H1 (cell line): ENCODE measurements around the gene DAPK1. TPM values are rescaled to one million over a fixed set of nuclear protein-coding genes. Genes with fewer than 3 reads are reported as not detected.

Experiments
- CTCF ChIA-PET: fragments of 300-600 bp; sonication (Branson Sonifier 250); formaldehyde crosslinking; loops from one replicate; lab custom pipeline; 2021; ENCODE audit not compliant: partially characterized antibody; lab: Charles Lee
- POLR2A ChIA-PET: fragments of 300-600 bp; sonication (Branson Sonifier 250); formaldehyde crosslinking; loops from one replicate; lab custom pipeline; 2021; ENCODE audit warnings: inconsistent platforms; ENCODE audit not compliant: partially characterized antibody; lab: Charles Lee
- DNase-seq, 2 experiments: peaks; one replicate each; pipeline versions ENCODE4 v3.0.0 to v3.0.0-alpha.2; 2010 to 2022; ENCODE audit warnings: low spot score in 2 of 2, low read depth in 1 of 2, mixed read lengths in 1 of 2
- FAIRE-seq: peaks from 2 replicates; lab custom pipeline; 2011; peaks lifted over from hg19 to GRCh38; lab: Jason Lieb, UNC
- H2AFZ ChIP-seq: 2 replicates; pipeline ENCODE4 v1.8.1; 2012; ENCODE audit warnings: low read length, inconsistent platforms
- H2AK5ac ChIP-seq: 2 replicates; pipeline ENCODE4 v1.6.1; 2013; ENCODE audit warnings: low read depth, low read length
- H2BK120ac ChIP-seq: replicated peaks from 2 replicates; pipeline ENCODE3; 2013; ENCODE audit warnings: low read depth, low read length, inconsistent platforms
- H2BK12ac ChIP-seq: 2 replicates; pipeline ENCODE4 v1.6.1; 2013; ENCODE audit warnings: low read depth, low read length
- H2BK15ac ChIP-seq: 2 replicates; pipeline ENCODE4 v1.6.1; 2013; ENCODE audit warnings: low read length
- H2BK20ac ChIP-seq: 2 replicates; pipeline ENCODE4 v1.6.1; 2013; ENCODE audit warnings: low read length
- H2BK5ac ChIP-seq: 2 replicates; pipeline ENCODE4 v1.6.1; 2013; ENCODE audit warnings: low read depth, low read length
- H3K14ac ChIP-seq: 2 replicates; pipeline ENCODE4 v1.6.1; 2013; ENCODE audit warnings: inconsistent platforms; ENCODE audit not compliant: insufficient read length
- H3K18ac ChIP-seq: 2 replicates; pipeline ENCODE4 v1.6.1; 2013; ENCODE audit warnings: low read length; ENCODE audit errors: extremely low read depth
- H3K23ac ChIP-seq: 2 replicates; pipeline ENCODE4 v1.6.1; 2013; ENCODE audit warnings: inconsistent platforms; ENCODE audit not compliant: insufficient read length
- H3K23me2 ChIP-seq: 2 replicates; pipeline ENCODE4 v1.6.1; 2013; ENCODE audit warnings: low read depth, low read length
- H3K27ac ChIP-seq: 2 replicates; pipeline ENCODE4 v1.6.1; 2011; ENCODE audit warnings: low read depth, low read length, inconsistent platforms
- H3K27me3 ChIP-seq, 4 experiments: replicated peaks in 1 of 4; 1 replicate in 1 of 4; 2 replicates in 3 of 4; pipeline versions ENCODE4 v1.6.1 to v1.8.1; 2011 to 2013; ENCODE audit warnings: low read length in 3 of 4, mild to moderate bottlenecking in 3 of 4, inconsistent platforms in 2 of 4, mixed read lengths in 2 of 4, moderate library complexity in 1 of 4; ENCODE audit not compliant: control insufficient read depth in 3 of 4, insufficient read depth in 3 of 4; ENCODE audit errors: extremely low read depth in 1 of 4
- H3K36me3 ChIP-seq, 4 experiments: 2 replicates each; pipeline versions ENCODE4 v1.6.1 to v1.8.1; 2011 to 2013; ENCODE audit warnings: mild to moderate bottlenecking in 4 of 4, low read length in 3 of 4, moderate library complexity in 2 of 4, control low read depth in 1 of 4, inconsistent platforms in 1 of 4; ENCODE audit not compliant: insufficient read depth in 4 of 4, control insufficient read depth in 2 of 4
- H3K4ac ChIP-seq: replicated peaks from 2 replicates; pipeline ENCODE3; 2013; ENCODE audit warnings: low read length, low read depth, mixed read lengths, inconsistent platforms; ENCODE audit not compliant: insufficient read length
- H3K4me1 ChIP-seq, 4 experiments: replicated peaks in 1 of 4; 1 replicate in 1 of 4; 2 replicates in 3 of 4; pipeline versions ENCODE4 v1.6.1 to v1.8.1; 2011 to 2013; ENCODE audit warnings: low read length in 3 of 4, inconsistent platforms in 2 of 4, mixed read lengths in 1 of 4; ENCODE audit not compliant: insufficient read depth in 4 of 4, control insufficient read depth in 3 of 4
- H3K4me2 ChIP-seq, 2 experiments: 2 replicates each; pipeline versions ENCODE4 v1.6.1 to v1.8.1; 2011 to 2013; ENCODE audit warnings: low read depth in 2 of 2, low read length in 2 of 2, control low read depth in 1 of 2, inconsistent platforms in 1 of 2, mild to moderate bottlenecking in 1 of 2; ENCODE audit not compliant: insufficient read depth in 1 of 2
- H3K4me3 ChIP-seq, 4 experiments: fragments of 200-600, 300-600 bp in 1 of 4; sonication (generic), shearing (Covaris generic), sonication (Bioruptor Twin) in 1 of 4; 2 replicates each; pipeline versions ENCODE4 v1.5.1 to v1.8.1; 2011 to 2016; ENCODE audit warnings: low read length in 4 of 4, low read depth in 3 of 4, control low read depth in 2 of 4, inconsistent platforms in 2 of 4, mild to moderate bottlenecking in 2 of 4, mixed read lengths in 1 of 4, moderate library complexity in 1 of 4; ENCODE audit not compliant: insufficient read depth in 2 of 4; ENCODE audit errors: extremely low read depth in 1 of 4
- H3K56ac ChIP-seq: replicated peaks from 2 replicates; pipeline ENCODE3; 2013; ENCODE audit warnings: low read depth, mild to moderate bottlenecking, mixed read lengths, low read length, inconsistent platforms; ENCODE audit not compliant: insufficient read length
- H3K79me1 ChIP-seq: 2 replicates; pipeline ENCODE4 v1.6.1; 2013; ENCODE audit warnings: low read depth, low read length, control low read depth
- H3K79me2 ChIP-seq, 2 experiments: 2 replicates each; pipeline versions ENCODE4 v1.6.1 to v1.8.1; 2012 to 2013; ENCODE audit warnings: low read length in 2 of 2, mild to moderate bottlenecking in 2 of 2, inconsistent platforms in 1 of 2; ENCODE audit not compliant: insufficient read depth in 2 of 2, control insufficient read depth in 1 of 2
- H3K9ac ChIP-seq, 4 experiments: replicated peaks in 1 of 4; 1 replicate in 1 of 4; 2 replicates in 3 of 4; pipeline versions ENCODE4 v1.6.1 to v1.8.1; 2011 to 2013; ENCODE audit warnings: low read depth in 3 of 4, low read length in 3 of 4, control low read depth in 2 of 4, mild to moderate bottlenecking in 2 of 4, moderate library complexity in 2 of 4, inconsistent platforms in 1 of 4; ENCODE audit errors: extremely low read depth in 1 of 4
- H3K9me3 ChIP-seq, 2 experiments: 2 replicates each; pipeline versions ENCODE4 v1.6.1 to v1.8.1; 2012 to 2013; ENCODE audit warnings: mild to moderate bottlenecking in 2 of 2, moderate library complexity in 2 of 2, control low read depth in 1 of 2, inconsistent platforms in 1 of 2, low read depth in 1 of 2, low read length in 1 of 2, mixed read lengths in 1 of 2; ENCODE audit not compliant: insufficient read depth in 2 of 2
- H4K20me1 ChIP-seq, 2 experiments: replicated peaks in 1 of 2; 2 replicates each; pipeline versions ENCODE3 to v1.8.1; 2011 to 2013; ENCODE audit warnings: inconsistent platforms in 2 of 2, low read length in 2 of 2, mild to moderate bottlenecking in 1 of 2; ENCODE audit not compliant: insufficient read depth in 2 of 2, control insufficient read depth in 1 of 2
- H4K5ac ChIP-seq: 2 replicates; pipeline ENCODE4 v1.6.1; 2013; ENCODE audit warnings: low read length, low read depth, mixed read lengths, inconsistent platforms; ENCODE audit not compliant: insufficient read length
- H4K8ac ChIP-seq: 2 replicates; pipeline ENCODE4 v1.8.0; 2013; ENCODE audit warnings: mild to moderate bottlenecking, moderate library complexity, low read length, inconsistent platforms; ENCODE audit not compliant: insufficient read depth; ENCODE audit errors: extremely low read depth
- H4K91ac ChIP-seq: replicated peaks from 2 replicates; pipeline ENCODE3; 2013; ENCODE audit warnings: low read length, mixed read lengths, inconsistent platforms; ENCODE audit not compliant: insufficient read length
- HDAC6 ChIP-seq: IDR thresholded peaks from one replicate; pipeline ENCODE4 v1.7.1; 2012; ENCODE audit warnings: low read depth, mild to moderate bottlenecking, inconsistent platforms, low read length, moderate library complexity
- JUND ChIP-seq: IDR thresholded peaks from 2 replicates; pipeline ENCODE4 v1.6.1; 2011; ENCODE audit warnings: mild to moderate bottlenecking, improper control_type of control experiment, low read length
- KDM4A ChIP-seq: IDR thresholded peaks from one replicate; pipeline ENCODE4 v1.7.1; 2012; ENCODE audit warnings: low read depth, mild to moderate bottlenecking, moderate library complexity, low read length, inconsistent platforms; ENCODE audit not compliant: severe bottlenecking
- MAX ChIP-seq: IDR thresholded peaks from 2 replicates; pipeline ENCODE4 v1.6.1; 2012; ENCODE audit warnings: inconsistent platforms
- NANOG ChIP-seq: IDR thresholded peaks from 2 replicates; pipeline ENCODE4 v1.6.1; 2011; ENCODE audit warnings: low read length, low read depth, mild to moderate bottlenecking, inconsistent platforms; ENCODE audit not compliant: insufficient read depth, poor library complexity, severe bottlenecking
- POU5F1 ChIP-seq: IDR thresholded peaks from 2 replicates; pipeline ENCODE4 v1.6.1; 2011; ENCODE audit warnings: low read depth, mild to moderate bottlenecking, low read length, moderate library complexity
- RBBP5 ChIP-seq: IDR thresholded peaks from 2 replicates; pipeline ENCODE4 v1.7.1; 2012; ENCODE audit warnings: low read depth, mild to moderate bottlenecking, inconsistent platforms, low read length, moderate library complexity, borderline replicate concordance
- RXRA ChIP-seq: IDR thresholded peaks from 2 replicates; pipeline ENCODE4 v1.6.1; 2011; ENCODE audit warnings: low read depth, mild to moderate bottlenecking, low read length, moderate library complexity; ENCODE audit not compliant: insufficient read depth
- TBP ChIP-seq: IDR thresholded peaks from 2 replicates; pipeline ENCODE4 v1.6.1; 2011; ENCODE audit warnings: low read depth, low read length, improper control_type of control experiment
- WGBS, 2 experiments: shearing (Covaris generic) in 1 of 2; methylation state at CpG; one replicate each; pipeline versions ENCODE4 v1.1.6 to v1.1.7; 2013 to 2015; ENCODE audit warnings: low lambda C conversion rate in 2 of 2, mixed read lengths in 2 of 2, inconsistent platforms in 1 of 2, low coverage in 1 of 2, missing lambda C conversion rate in 1 of 2; ENCODE audit not compliant: insufficient replicate concordance in 2 of 2, insufficient coverage in 1 of 2, insufficient read length in 1 of 2; ENCODE audit errors: extremely low coverage in 1 of 2, missing lambda C conversion rate in 1 of 2; 5-methylcytosine and 5-hydroxymethylcytosine counted together
- polyA plus RNA-seq, 7 experiments: library from polyadenylated mRNA; depleted of rRNA in 3 of 7; stranded (reverse) in 5 of 7; unstranded in 2 of 7; fragments of >200 nt in 5 of 7; fragments of 200-250 nt in 2 of 7; gene quantifications; 1 replicate in 5 of 7; 2 replicates in 1 of 7; 4 replicates in 1 of 7; pipeline versions ENCODE4 v1.2.1 to v1.2.3, GENCODE V29; 2011 to 2013; ENCODE audit warnings: missing spikeins in 2 of 7, mixed read lengths in 2 of 7
- total RNA-seq: library from RNA; stranded (reverse); fragmentation: NEBNext Ultra II Directional; extraction: Animal tissue kit (Norgen Biotek cat#: 25700); gene quantifications from 2 replicates; pipeline ENCODE4 v1.2.1, GENCODE V29; 2021

The DAPK1 gene
- total and polyA plus RNA-seq, 2 of the 8 experiments (the other 6 are each of a cell fraction or from before 2014, with no cell fraction given), result 62.4 to 131 TPM

- Histone ChIP-seq H3K79me1 (no peaks in the 10 kb centered on the region), H3K4ac (no peak overlapping the region), H2AK5ac (peak overlapping the region; percentile 43; the same call in 1 of the 2 replicates), H3K27ac (no peak overlapping the region), H2BK120ac (no peak overlapping the region), H3K23ac (no peak overlapping the region), H3K4me1 (peaks cover 0 to 4% (median 2%) of the 10 kb centered on the region in 4 experiments; a peak in 5 of 7 replicates), H2BK5ac (no peak overlapping the region), H3K36me3 (no peaks in the 10 kb centered on the region; a peak in 1 of 8 replicates), H3K23me2 (no peaks in the 10 kb centered on the region), H3K56ac (no peak overlapping the region), H3K79me2 (no peaks in the 10 kb centered on the region), H2BK12ac (no peak overlapping the region), H3K14ac (no peak overlapping the region), H4K20me1 (no peaks in the 10 kb centered on the region), H2BK15ac (no peak overlapping the region), H4K8ac (no peak overlapping the region), H4K91ac (no peak overlapping the region), H3K27me3 (no peaks in the 10 kb centered on the region; a peak in 1 of 7 replicates), H3K9me3 (no peaks in the 10 kb centered on the region), H2BK20ac (no peak overlapping the region), H2AFZ (no peak overlapping the region), H4K5ac (no peak overlapping the region), H3K4me2 (no peak overlapping the region), H3K4me3 (no peak overlapping the region), H3K9ac (no peak overlapping the region), H3K18ac (no peak overlapping the region)
- FAIRE-seq (no peak), DNase-seq (no peak)
- 85% methylated on average over 3 of the region's 3 CpGs; no CpG with 5 or more reads in 1 of the 2 experiments for WGBS, 2 experiments
- TF ChIP-seq RXRA (no peak), MAX (no peak), POU5F1 (no peak), HDAC6 (no peak), TBP (no peak), JUND (no peak), NANOG (no peak), RBBP5 (no peak), KDM4A (no peak)
- ChIA-PET POLR2A (no interaction called here), CTCF (interaction anchor here (0.6 kb wide), 1 partner anchor 146 kb away, joined by 3 read pairs; no protein-coding TSS in a partner anchor)
Observed at GRCh38 chr9:87491523-87491922, 6.1 kb upstream of the DAPK1 start.
